Epithelial cell of umbilical artery (primary cell): ENCODE measurements around the gene MKNK2. TPM values are rescaled to one million over a fixed set of nuclear protein-coding genes. Genes with fewer than 3 reads are reported as not detected.

Experiments used
- total RNA-seq: library from RNA; depleted of rRNA; stranded (reverse); fragments of >200 nt; gene quantifications from 2 replicates; pipeline ENCODE4 v1.2.3, GENCODE V29; 2014

Gene MKNK2
- 72.4 and 92.7 TPM in 2 replicates for total RNA-seq

GRCh38 chr19:2050991-2051772 lies at the start of gene MKNK2:
Gene MKNK2, minus strand, starts transcription at chr19:2051244. Its CDS starts 393 bp downstream, at chr19:2050851.

GRCh38 chr19:2096480-2097202 lies 45.6 kb upstream of the MKNK2 start, which contains the start of gene IZUMO4:
Gene IZUMO4, plus strand, starts transcription at chr19:2096915. Its CDS starts 31 bp downstream, at chr19:2096946.

GRCh38 chr19:2096034-2096479 lies 45.0 kb upstream of the MKNK2 start, which contains the start of gene MOB3A:
Gene MOB3A, minus strand, starts transcription at chr19:2096326. Its CDS starts 17,766 bp downstream, at chr19:2078560.

GRCh38 chr19:2015608-2015950 lies 35.5 kb downstream of the MKNK2 start, which contains the start of gene BTBD2:
Gene BTBD2, minus strand, starts transcription at chr19:2015714. Its CDS starts 11 bp downstream, at chr19:2015703.

Other genes with a start within 250 kb of the MKNK2 start
- gene ATP8B3, start 239.0 kb downstream of the MKNK2 start, total RNA-seq, result 0.76 and 1.6 TPM in 2 replicates
- 5.2 and 8.4 TPM in 2 replicates for gene REXO1, start 202.8 kb downstream of the MKNK2 start, total RNA-seq
- gene KLF16, start 187.7 kb downstream of the MKNK2 start, total RNA-seq, result 3.8 and 6.2 TPM in 2 replicates
- gene ABHD17A, start 165.7 kb downstream of the MKNK2 start, total RNA-seq, result 125 and 126 TPM in 2 replicates
- 0.97 and 2.7 TPM in 2 replicates for gene ADAT3, start 145.8 kb downstream of the MKNK2 start, total RNA-seq
- 22.4 and 25.4 TPM in 2 replicates for gene SCAMP4, start 145.8 kb downstream of the MKNK2 start, total RNA-seq
- 54.4 and 62.7 TPM in 2 replicates for gene CSNK1G2, start 110.1 kb downstream of the MKNK2 start, total RNA-seq
- gene BTBD2, start 35.5 kb downstream of the MKNK2 start, total RNA-seq, result 36.7 and 41.9 TPM in 2 replicates
- 13.0 and 17.0 TPM in 2 replicates for gene MOB3A, start 45.1 kb upstream of the MKNK2 start, total RNA-seq
- under 0.01 TPM in 1 of 2 replicates, not detected in the other for gene IZUMO4, start 45.7 kb upstream of the MKNK2 start, total RNA-seq
- 67.9 and 86.1 TPM in 2 replicates for gene AP3D1, start 100.3 kb upstream of the MKNK2 start, total RNA-seq
- 4.0 and 4.5 TPM in 2 replicates for gene DOT1L, start 112.7 kb upstream of the MKNK2 start, total RNA-seq
- 59.8 and 63.5 TPM in 2 replicates for gene PLEKHJ1, start 185.1 kb upstream of the MKNK2 start, total RNA-seq
- 24.9 and 39.0 TPM in 2 replicates for gene SF3A2, start 185.6 kb upstream of the MKNK2 start, total RNA-seq
- 0.76 and 0.97 TPM in 2 replicates for gene AMH, start 198.1 kb upstream of the MKNK2 start, total RNA-seq
- gene JSRP1, start 205.2 kb upstream of the MKNK2 start, total RNA-seq, result not detected in 2 replicates
- not detected in 2 replicates for gene PEAK3, start 230.9 kb upstream of the MKNK2 start, total RNA-seq